H1 (cell line): ENCODE measurements around the gene CELA2A.

Source experiments
- BRCA1 ChIP-seq: IDR thresholded peaks from 2 replicates; pipeline ENCODE4 v1.6.1; 2012; ENCODE audit warnings: low read depth, low read length, improper control_type of control experiment
- CBX8 ChIP-seq: fragments of 300-800, 300-1000 bp; sonication (generic); IDR thresholded peaks from 2 replicates; pipeline ENCODE4 v1.7.1; 2016; ENCODE audit warnings: low read depth, low read length, borderline replicate concordance
- EZH2 ChIP-seq: fragments of 200-600 bp; sonication (generic); IDR thresholded peaks from 2 replicates; pipeline ENCODE4 v1.7.1; 2012; ENCODE audit warnings: low read depth, mild to moderate bottlenecking, moderate library complexity, low read length, inconsistent platforms; ENCODE audit not compliant: severe bottlenecking
- GABPA ChIP-seq: IDR thresholded peaks from 2 replicates; pipeline ENCODE4 v1.6.1; 2011; ENCODE audit warnings: mild to moderate bottlenecking, low read length, moderate library complexity, borderline replicate concordance; ENCODE audit not compliant: insufficient read depth
- GTF2F1 ChIP-seq: IDR thresholded peaks from 2 replicates; pipeline ENCODE4 v1.6.1; 2012; ENCODE audit warnings: low read depth, low read length, improper control_type of control experiment, borderline replicate concordance
- JUND ChIP-seq: IDR thresholded peaks from 2 replicates; pipeline ENCODE4 v1.6.1; 2011; ENCODE audit warnings: mild to moderate bottlenecking, improper control_type of control experiment, low read length
- POLR2A ChIP-seq, 2 experiments: IDR thresholded peaks; 1 replicate in 1 of 2; 2 replicates in 1 of 2; pipeline ENCODE4 v1.6.1; 2011; ENCODE audit warnings: low read depth in 2 of 2, low read length in 2 of 2, mild to moderate bottlenecking in 2 of 2; ENCODE audit errors: control extremely low read depth in 1 of 2
- TAF1 ChIP-seq: IDR thresholded peaks from 2 replicates; pipeline ENCODE4 v1.6.1; 2011; ENCODE audit warnings: mild to moderate bottlenecking, low read depth, low read length
- YY1 ChIP-seq: IDR thresholded peaks from 2 replicates; pipeline ENCODE4 v1.6.1; 2011; ENCODE audit warnings: low read depth, mild to moderate bottlenecking, low read length
- ZNF274 ChIP-seq: IDR thresholded peaks from 2 replicates; pipeline ENCODE4 v1.7.0; 2012; ENCODE audit warnings: low read length, borderline replicate concordance; ENCODE audit errors: extremely low read depth
- TF ChIP-seq, protein P1 (sequence below), 3 experiments: IDR thresholded peaks; 1 replicate in 2 of 3; 2 replicates in 1 of 3; pipeline versions ENCODE4 v1.5.1 to v1.6.1; 2011; ENCODE audit warnings: low read length in 3 of 3, mild to moderate bottlenecking in 3 of 3, inconsistent platforms in 2 of 3, low read depth in 1 of 3, moderate library complexity in 1 of 3; ENCODE audit not compliant: insufficient read depth in 1 of 3; ENCODE audit errors: control extremely low read depth in 1 of 3

GRCh38 chr1:15449567-15449966 is 7.0 kb upstream of the CELA2A start:
- TF ChIP-seq, protein P1, sequence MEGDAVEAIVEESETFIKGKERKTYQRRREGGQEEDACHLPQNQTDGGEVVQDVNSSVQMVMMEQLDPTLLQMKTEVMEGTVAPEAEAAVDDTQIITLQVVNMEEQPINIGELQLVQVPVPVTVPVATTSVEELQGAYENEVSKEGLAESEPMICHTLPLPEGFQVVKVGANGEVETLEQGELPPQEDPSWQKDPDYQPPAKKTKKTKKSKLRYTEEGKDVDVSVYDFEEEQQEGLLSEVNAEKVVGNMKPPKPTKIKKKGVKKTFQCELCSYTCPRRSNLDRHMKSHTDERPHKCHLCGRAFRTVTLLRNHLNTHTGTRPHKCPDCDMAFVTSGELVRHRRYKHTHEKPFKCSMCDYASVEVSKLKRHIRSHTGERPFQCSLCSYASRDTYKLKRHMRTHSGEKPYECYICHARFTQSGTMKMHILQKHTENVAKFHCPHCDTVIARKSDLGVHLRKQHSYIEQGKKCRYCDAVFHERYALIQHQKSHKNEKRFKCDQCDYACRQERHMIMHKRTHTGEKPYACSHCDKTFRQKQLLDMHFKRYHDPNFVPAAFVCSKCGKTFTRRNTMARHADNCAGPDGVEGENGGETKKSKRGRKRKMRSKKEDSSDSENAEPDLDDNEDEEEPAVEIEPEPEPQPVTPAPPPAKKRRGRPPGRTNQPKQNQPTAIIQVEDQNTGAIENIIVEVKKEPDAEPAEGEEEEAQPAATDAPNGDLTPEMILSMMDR (IDR thresholded peaks at IDR 0.05; ENCODE audit: control extremely low read depth in 1 of 3, insufficient read depth in 1 of 3, low read depth in 1 of 3, low read length in 3 of 3): no peak
- TF ChIP-seq JUND (no peak), ZNF274 (no peak), CBX8 (no peak), POLR2A (IDR thresholded peaks at IDR 0.05; ENCODE audit: control extremely low read depth in 1 of 2, low read depth in 2 of 2, low read length in 2 of 2) (no peak), BRCA1 (no peak), GABPA (no peak), EZH2 (no peak), YY1 (no peak), TAF1 (no peak), GTF2F1 (no peak)
